Fibroblast of lung (primary cell): ENCODE results near the gene VWA2. TPM values are rescaled to one million over a fixed set of nuclear protein-coding genes. Genes with fewer than 3 reads are reported as not detected.

ENCODE experiments used
- DNase-seq, 2 donors: peaks; one replicate each; pipeline versions ENCODE4 v3.0.0 to v3.0.0-alpha.2; 2010; ENCODE audit warnings: low read depth in 2 of 2
- H2AFZ ChIP-seq: 2 replicates; pipeline ENCODE4 v1.5.1; 2012; ENCODE audit warnings: low read length, control low read depth, inconsistent platforms
- H3K27ac ChIP-seq: 2 replicates; pipeline ENCODE4 v1.5.1; 2011; ENCODE audit warnings: low read length, control low read depth; ENCODE audit not compliant: insufficient read depth
- H3K27me3 ChIP-seq: 2 replicates; pipeline ENCODE4 v1.5.1; 2011; ENCODE audit warnings: mild to moderate bottlenecking, low read length; ENCODE audit not compliant: control insufficient read depth, insufficient read depth
- H3K36me3 ChIP-seq: 2 replicates; pipeline ENCODE4 v1.5.1; 2011; ENCODE audit warnings: low read length; ENCODE audit not compliant: control insufficient read depth, insufficient read depth
- H3K4me1 ChIP-seq: 2 replicates; pipeline ENCODE4 v1.5.1; 2011; ENCODE audit warnings: low read length; ENCODE audit not compliant: control insufficient read depth, insufficient read depth; ENCODE audit errors: extremely low read depth
- H3K4me2 ChIP-seq: 2 replicates; pipeline ENCODE4 v1.5.1; 2011; ENCODE audit warnings: low read length, control low read depth; ENCODE audit not compliant: insufficient read depth; ENCODE audit errors: extremely low read depth
- H3K4me3 ChIP-seq, 4 experiments: fragments of 200-600 bp in 1 of 4; sonication (generic) in 1 of 4; replicated peaks in 1 of 4; 2 replicates each; pipeline ENCODE4 v1.5.1; 2011 to 2016; ENCODE audit warnings: low read length in 4 of 4, low read depth in 3 of 4, mild to moderate bottlenecking in 3 of 4, control low read depth in 2 of 4, inconsistent platforms in 1 of 4, mixed read lengths in 1 of 4; ENCODE audit not compliant: insufficient read depth in 1 of 4; ENCODE audit errors: control extremely low read depth in 1 of 4
- H3K79me2 ChIP-seq: 2 replicates; pipeline ENCODE4 v1.5.1; 2012; ENCODE audit warnings: mild to moderate bottlenecking, low read length, inconsistent platforms; ENCODE audit not compliant: control insufficient read depth, insufficient read depth
- H3K9ac ChIP-seq: 2 replicates; pipeline ENCODE4 v1.5.1; 2011; ENCODE audit warnings: mild to moderate bottlenecking, low read length, control low read depth; ENCODE audit not compliant: insufficient read depth
- H3K9me3 ChIP-seq: 2 replicates; pipeline ENCODE4 v1.5.1; 2012; ENCODE audit warnings: low read depth, low read length; ENCODE audit not compliant: control insufficient read depth, insufficient read depth
- H4K20me1 ChIP-seq: 2 replicates; pipeline ENCODE4 v1.5.1; 2011; ENCODE audit warnings: low read length; ENCODE audit not compliant: control insufficient read depth, insufficient read depth; ENCODE audit errors: extremely low read depth
- EZH2 ChIP-seq: IDR thresholded peaks from 2 replicates; pipeline ENCODE4 v1.5.1; 2012; ENCODE audit warnings: low read length, control low read depth, mild to moderate bottlenecking; ENCODE audit errors: missing control alignments
- polyA plus RNA-seq, 2 donors: library from polyadenylated mRNA; depleted of rRNA in 1 of 2; stranded (reverse) in 1 of 2; unstranded in 1 of 2; fragments of >200 nt; gene quantifications; 2 replicates each; pipeline ENCODE4 v1.2.1, GENCODE V29; 2011 to 2012; ENCODE audit warnings: missing spikeins in 1 of 2
- total RNA-seq: library from RNA; depleted of rRNA; stranded (reverse); fragments of >200 nt; gene quantifications from 2 replicates; pipeline ENCODE4 v1.2.1, GENCODE V29; 2014
- TF ChIP-seq, protein P1 (sequence below), 2 donors: IDR thresholded peaks in 1 of 2; conservative IDR thresholded peaks in 1 of 2; 1 replicate in 1 of 2; 2 replicates in 1 of 2; pipeline ENCODE4 v1.5.1; 2011 to 2012; ENCODE audit warnings: low read length in 2 of 2, control low read depth in 1 of 2, inconsistent platforms in 1 of 2, low read depth in 1 of 2, mild to moderate bottlenecking in 1 of 2

Gene VWA2
- total and polyA plus RNA-seq, 2 donors (not counting 1 experiment from before 2014, with no cell fraction given) = 0.11 to 0.17 TPM

DNA sequence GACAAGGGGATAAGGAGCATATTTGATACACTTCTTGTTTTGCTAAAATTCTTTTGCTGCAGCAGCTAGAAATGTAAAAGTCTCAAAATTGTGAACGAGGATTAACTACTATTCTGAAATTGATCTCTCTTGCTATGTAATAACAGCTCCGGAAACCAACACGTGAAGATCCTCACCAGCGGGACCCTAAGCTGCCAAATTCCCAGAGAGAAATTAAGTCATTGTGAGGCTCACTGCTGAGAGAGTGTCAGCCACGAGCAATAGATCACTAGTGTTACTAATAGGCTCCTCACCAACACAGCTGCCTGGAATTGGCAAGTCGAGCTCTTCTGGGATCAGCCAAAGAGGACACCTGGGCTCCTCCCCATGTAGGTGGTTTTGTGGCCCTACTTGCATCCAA is 5.6 kb upstream of the VWA2 start:
- Histone ChIP-seq H4K20me1 (no peaks in the 10 kb centered on the region), H2AFZ (no peak overlapping the region), H3K9me3 (no peaks in the 10 kb centered on the region), H3K4me2 (no peak overlapping the region), H3K36me3 (no peaks in the 10 kb centered on the region), H3K4me3 (no peak overlapping the region), H3K27me3 (peaks cover 8% of the 10 kb centered on the region), H3K79me2 (no peaks in the 10 kb centered on the region), H3K9ac (no peak overlapping the region), H3K4me1 (no peaks in the 10 kb centered on the region), H3K27ac (no peak overlapping the region)
- no peak for DNase-seq
- TF ChIP-seq EZH2 = no peak
- TF ChIP-seq, protein P1, sequence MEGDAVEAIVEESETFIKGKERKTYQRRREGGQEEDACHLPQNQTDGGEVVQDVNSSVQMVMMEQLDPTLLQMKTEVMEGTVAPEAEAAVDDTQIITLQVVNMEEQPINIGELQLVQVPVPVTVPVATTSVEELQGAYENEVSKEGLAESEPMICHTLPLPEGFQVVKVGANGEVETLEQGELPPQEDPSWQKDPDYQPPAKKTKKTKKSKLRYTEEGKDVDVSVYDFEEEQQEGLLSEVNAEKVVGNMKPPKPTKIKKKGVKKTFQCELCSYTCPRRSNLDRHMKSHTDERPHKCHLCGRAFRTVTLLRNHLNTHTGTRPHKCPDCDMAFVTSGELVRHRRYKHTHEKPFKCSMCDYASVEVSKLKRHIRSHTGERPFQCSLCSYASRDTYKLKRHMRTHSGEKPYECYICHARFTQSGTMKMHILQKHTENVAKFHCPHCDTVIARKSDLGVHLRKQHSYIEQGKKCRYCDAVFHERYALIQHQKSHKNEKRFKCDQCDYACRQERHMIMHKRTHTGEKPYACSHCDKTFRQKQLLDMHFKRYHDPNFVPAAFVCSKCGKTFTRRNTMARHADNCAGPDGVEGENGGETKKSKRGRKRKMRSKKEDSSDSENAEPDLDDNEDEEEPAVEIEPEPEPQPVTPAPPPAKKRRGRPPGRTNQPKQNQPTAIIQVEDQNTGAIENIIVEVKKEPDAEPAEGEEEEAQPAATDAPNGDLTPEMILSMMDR (conservative IDR thresholded peaks at IDR 0.05 in 1 of 2, IDR thresholded peaks at IDR 0.05 in 1 of 2; ENCODE audit: low read depth in 1 of 2, low read length in 2 of 2) = no peak

DNA sequence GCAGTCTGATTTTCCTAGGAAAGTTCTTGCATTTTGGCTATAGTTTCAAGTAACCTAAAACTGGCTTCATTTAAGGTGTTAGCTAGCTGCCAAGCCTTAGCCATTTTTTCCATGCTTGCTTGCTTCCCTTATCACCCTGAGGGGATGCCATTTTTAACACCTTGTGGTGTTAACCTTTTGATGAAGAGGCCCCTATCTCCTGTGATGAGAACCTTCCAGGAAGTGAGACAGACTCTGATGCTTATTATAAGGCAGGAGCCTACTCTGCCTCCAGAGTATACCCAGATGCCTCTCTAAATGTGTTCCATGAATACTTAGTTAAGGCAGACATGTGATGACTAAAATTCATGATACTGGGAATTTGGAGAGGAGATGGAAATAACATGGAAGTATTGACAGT is 4.9 kb upstream of the VWA2 start:
- no peak for TF ChIP-seq EZH2
- TF ChIP-seq, protein P1 (conservative IDR thresholded peaks at IDR 0.05 in 1 of 2, IDR thresholded peaks at IDR 0.05 in 1 of 2; ENCODE audit: low read depth in 1 of 2, low read length in 2 of 2) = no peak
- H3K27ac ChIP-seq = no peak overlapping the region
- no peak overlapping the region for H3K9ac ChIP-seq
- no peaks in the 10 kb centered on the region for H3K9me3 ChIP-seq
- DNase-seq = no peak
- H3K4me3 ChIP-seq = no peak overlapping the region
- no peaks in the 10 kb centered on the region for H4K20me1 ChIP-seq
- no peaks in the 10 kb centered on the region for H3K36me3 ChIP-seq
- no peaks in the 10 kb centered on the region for H3K4me1 ChIP-seq
- peaks cover 11% of the 10 kb centered on the region for H3K27me3 ChIP-seq
- no peaks in the 10 kb centered on the region for H3K79me2 ChIP-seq
- H3K4me2 ChIP-seq = no peak overlapping the region
- H2AFZ ChIP-seq = no peak overlapping the region

DNA sequence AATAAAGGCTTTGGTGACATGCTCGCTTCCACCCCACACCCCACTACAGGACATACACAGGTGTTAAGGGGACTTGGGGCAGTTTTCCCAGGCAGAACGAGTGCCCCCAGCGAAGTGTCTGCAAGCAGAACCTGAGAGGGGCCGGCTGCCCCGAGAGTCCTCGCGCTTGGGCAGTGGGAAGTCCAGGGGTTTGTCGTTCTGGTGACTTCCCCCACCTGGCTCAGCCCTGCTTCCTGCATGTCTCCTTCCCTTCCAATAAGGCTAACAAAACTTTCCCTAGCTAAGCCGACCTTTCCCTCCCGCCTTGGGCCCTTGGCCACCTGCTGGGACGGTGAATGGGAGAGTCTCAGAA is 916 bp downstream of the VWA2 start:
- no peaks in the 10 kb centered on the region for H3K9me3 ChIP-seq
- H3K27me3 ChIP-seq = peaks cover 44% of the 10 kb centered on the region
- H3K4me2 ChIP-seq = no peak overlapping the region
- no peak overlapping the region for H3K4me3 ChIP-seq
- no peaks in the 10 kb centered on the region for H4K20me1 ChIP-seq
- no peak overlapping the region for H3K9ac ChIP-seq
- no peaks in the 10 kb centered on the region for H3K79me2 ChIP-seq
- TF ChIP-seq, protein P1 (conservative IDR thresholded peaks at IDR 0.05 in 1 of 2, IDR thresholded peaks at IDR 0.05 in 1 of 2; ENCODE audit: low read depth in 1 of 2, low read length in 2 of 2) = no peak
- TF ChIP-seq EZH2 = no peak
- DNase-seq = no peak
- H3K4me1 ChIP-seq = no peaks in the 10 kb centered on the region
- no peaks in the 10 kb centered on the region for H3K36me3 ChIP-seq
- H2AFZ ChIP-seq = no peak overlapping the region
- H3K27ac ChIP-seq = no peak overlapping the region
